Measurements from ENCODE around the gene FAM174C.
A peak's percentile ranks its signal among the peaks of the same experiment; 100 is the strongest.

Gene FAM174C

DNA sequence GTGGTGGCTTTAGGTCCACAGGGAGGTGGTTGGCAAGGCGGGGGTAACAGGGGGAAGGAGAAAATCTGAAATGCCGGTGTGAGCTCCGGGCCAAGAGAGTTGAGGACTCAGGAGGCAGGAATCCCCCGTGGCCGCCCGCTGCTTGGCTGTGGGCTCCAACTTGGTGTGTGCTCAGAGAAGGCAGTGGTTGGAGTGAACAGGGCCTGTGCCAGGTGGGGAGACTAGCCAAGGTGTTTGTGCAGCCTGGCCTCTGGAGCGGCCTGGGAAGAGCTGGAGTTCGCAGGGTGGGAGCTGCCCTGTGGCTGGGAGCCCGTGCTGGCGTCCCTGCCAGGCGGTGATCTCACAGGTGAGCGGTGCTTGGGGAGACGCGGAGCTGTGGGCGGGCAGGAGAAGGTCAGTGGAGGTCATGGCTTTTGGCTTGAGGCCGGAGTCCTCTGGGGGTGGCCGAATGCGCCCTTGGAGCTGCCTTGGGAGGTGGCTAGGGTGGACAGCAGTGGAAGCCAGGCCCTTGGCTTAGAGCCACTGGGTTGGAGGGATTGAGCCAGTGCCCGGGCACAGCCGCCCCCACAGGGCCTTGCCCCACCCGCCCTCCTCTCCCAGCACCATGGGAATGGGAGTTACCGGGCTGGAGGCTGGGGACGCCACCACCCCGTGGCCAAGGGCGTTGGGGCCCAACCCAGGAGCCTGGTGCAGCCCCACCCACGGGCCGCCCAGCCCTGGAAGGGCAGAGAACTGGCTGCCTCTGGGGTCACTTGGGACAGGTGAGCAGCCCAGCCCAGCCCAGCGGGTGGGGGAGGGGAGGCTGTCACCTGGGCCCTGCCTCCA is 13.3 kb upstream of the FAM174C start:
- peak; percentile 55 for DNase-seq (ENCODE audit: low read depth)

DNA sequence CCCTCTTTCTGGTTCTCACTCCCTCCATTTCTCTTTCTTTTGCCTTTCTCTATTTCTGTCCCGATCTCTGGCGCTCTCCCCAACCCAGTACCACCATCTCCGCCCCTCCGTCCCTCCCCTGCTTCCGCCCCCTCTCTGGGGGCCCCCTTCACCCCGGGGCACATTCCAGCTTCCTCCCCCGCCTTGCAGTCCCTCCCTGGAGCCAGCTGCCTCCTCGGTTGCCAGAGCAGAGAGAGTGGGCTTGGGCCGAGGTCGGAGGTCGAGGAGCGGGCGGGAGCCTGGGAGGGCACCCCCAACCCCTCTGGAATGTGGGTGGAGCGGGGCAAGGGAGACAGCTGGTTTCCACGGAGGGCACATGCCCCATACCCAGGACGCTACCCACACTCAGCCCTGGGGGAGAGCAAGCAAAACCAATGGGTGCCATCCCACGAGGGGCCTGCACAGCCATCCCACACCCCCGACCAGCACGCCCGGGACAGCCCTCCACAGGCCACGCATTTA is 12.7 kb upstream of the FAM174C start:
- peak; percentile 50 for DNase-seq (ENCODE audit: low read depth)

DNA sequence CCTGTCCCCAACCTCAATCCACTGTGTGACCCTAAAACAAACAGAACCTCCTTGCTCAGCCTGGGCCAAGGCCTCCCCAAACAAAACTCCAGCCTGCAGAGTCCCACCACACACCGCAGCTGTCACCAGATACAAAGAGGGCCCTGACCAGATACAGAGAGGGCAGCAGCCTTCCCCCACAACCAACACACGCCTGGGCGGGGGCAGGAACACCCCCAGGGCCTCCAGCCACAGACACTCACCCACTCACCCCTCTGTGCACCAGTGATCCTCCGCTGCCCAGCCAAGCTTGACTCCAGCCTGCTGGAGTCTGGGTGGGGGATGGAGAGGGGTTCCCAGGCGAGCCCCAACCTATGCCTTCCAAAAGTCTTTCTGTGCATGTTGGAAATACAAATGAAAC is 12.1 kb upstream of the FAM174C start:
- no peak for DNase-seq (ENCODE audit: low read depth)

DNA sequence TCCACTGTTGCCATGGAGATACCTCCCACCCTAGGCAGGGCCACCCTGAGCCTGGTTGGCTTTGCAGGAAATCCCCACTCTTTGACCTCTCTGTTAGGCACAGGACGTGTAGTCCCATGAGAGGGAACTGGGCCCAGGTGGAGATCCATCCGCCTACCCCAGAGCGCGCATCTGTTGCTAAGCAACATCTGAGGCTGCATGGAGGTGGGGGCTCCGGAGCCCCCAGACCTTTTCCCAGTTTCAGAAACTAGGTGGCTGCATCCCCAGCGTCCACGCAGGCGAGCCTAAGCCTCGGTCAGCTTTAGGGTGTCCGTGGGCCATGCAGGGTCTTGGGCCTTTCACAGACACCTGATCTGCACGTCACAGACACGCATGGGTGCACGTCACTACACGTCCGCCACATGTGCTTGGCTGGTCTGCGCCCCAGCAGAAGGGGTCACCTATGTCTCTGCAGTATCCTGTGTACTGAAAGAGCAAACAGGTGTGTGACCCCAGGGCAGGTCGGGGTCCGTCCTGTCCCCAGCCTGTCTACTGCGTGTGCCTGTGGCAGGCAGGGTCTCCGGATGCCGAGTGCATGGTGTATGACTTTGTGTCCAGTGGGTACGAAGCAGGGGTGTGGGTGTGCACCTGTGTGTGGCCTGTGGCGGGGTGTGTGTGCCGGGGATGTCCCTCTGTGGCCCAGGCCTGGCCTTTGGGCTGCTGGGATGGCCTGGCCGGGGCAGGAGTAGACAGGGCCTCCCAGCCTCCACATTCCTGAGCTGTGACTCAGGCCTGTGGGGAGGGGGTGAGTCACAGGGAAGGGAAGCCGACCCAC is 10.3 kb upstream of the FAM174C start:
- DNase-seq (ENCODE audit: low read depth): peak; percentile 87

DNA sequence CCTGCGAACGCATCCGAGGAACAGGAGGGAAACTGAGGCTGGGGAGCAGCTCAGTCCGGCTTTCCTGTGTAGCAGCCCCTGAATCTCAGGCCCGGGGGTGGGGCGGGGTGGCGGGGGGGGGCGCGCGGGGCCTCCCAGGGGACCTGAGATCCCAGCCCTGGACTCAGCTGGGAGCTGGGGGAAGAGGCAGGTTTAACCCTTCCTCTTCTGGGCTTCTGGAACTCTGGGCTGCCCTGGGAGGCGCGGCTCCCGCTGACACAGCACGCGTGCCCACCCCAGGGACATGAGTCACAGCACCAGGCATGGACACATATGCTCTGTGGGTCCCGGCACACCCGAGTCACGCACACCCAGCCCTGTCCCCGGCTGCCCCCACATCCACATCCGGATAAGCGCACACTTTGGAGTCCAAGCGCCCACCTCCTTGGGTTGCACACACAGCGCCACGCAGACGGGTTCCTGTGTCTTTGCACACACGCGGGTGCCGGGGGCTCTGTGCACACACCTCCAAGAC is 9.7 kb upstream of the FAM174C start:
- no peak for DNase-seq (ENCODE audit: low read depth)

DNA sequence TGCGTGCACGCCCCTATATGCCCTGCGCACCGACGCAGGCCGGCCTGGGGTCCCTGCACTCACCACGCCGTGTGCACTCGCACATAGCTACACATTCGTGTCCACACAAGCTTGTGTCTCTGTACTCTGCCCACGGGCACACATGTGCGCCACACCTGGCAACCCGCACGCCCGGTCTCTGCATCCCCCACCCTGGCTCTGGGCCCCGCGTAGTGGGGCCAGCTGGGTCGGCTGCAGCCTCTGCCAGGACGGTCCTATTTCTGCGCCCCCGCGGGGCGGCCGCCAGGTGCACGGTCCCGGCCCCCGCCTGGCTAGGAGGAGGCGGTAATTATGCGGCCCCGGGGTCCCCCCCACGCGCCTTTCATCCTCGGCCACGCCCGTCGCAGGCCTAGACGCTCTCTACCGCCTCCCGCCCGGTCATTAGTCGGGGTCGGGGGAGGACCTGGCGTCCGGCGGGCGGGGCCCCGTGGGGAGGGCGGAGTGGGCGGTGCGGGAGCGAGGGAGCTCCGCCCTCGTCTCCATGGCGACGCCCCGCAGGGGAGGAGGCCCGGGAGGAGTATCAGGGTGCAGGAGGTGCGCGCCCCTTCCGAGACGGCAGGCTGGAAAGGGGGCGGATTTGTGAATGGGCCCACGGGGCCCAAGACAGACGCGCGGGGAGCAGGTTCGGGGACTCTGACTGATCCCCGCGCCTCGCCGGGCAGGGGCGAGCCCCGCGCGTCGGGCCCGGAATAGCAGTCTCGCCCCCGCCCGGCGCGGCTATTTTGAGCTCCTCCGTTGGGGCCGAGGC is 9.0 kb upstream of the FAM174C start:
- DNase-seq (ENCODE audit: low read depth): peak; percentile 74

DNA sequence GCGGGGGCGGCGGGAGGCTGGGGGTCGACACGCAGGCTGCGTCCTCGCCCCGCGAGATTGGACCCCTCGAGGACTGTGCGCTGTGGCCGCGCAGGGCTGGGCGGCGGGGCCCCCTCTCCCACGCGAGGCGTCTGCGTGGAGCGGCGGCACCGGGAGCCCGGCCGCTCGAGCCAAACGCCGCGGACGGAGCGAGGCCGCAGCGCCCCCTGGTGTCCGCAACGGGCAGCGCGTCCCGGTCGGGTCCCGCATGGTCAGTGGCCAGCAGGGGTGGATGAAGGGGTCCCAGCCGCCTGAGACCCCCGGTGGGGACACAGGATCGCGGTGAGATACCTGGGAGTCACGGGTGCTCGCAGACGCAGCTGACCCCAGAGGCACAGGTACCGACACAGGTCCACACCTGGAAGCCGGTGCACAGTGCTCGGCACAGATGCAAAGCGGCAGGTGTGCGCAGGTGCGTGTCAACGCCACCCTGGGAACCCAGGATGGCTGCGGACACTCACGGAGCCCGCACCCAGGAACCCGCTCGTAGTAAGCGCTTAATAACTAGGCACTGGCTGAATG is 8.3 kb upstream of the FAM174C start:
- no peak for DNase-seq (ENCODE audit: low read depth)

DNA sequence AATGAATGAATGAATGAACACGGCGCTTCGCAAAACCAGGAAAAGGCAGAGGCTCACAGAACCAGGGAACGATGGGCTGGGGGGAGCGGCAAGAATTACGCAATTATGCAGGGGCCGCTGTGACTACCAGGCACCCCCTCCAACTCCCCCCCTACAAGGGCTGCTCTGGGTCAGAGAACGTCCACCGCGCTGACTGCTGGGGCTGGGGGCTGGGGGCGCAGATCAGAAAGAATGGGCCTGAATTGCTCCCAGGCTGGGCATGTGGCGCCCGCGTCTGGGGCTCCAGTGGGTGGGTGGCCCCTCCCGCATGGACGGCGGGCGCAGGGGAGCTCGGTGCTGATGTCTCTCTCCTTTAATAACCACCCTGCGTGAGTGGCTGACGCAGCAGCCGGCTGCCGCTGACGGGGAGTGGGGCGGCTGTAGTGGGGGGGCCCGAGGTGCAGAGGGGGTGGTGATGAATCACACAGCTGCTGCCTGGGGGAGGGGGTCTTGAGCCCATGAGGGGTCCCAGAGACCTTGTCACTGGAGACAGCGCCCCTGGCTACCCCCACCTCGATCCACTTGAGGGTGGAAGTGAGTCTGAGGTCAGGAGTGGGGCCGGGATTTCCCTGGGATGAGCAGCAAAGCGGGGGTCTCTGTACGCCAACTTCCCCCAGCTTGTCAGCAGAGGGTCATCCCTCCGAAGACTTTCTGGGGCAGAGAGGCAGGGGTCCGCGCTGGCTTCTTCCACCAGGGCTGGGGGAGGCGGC is 7.7 kb upstream of the FAM174C start:
- DNase-seq (ENCODE audit: low read depth): no peak

DNA sequence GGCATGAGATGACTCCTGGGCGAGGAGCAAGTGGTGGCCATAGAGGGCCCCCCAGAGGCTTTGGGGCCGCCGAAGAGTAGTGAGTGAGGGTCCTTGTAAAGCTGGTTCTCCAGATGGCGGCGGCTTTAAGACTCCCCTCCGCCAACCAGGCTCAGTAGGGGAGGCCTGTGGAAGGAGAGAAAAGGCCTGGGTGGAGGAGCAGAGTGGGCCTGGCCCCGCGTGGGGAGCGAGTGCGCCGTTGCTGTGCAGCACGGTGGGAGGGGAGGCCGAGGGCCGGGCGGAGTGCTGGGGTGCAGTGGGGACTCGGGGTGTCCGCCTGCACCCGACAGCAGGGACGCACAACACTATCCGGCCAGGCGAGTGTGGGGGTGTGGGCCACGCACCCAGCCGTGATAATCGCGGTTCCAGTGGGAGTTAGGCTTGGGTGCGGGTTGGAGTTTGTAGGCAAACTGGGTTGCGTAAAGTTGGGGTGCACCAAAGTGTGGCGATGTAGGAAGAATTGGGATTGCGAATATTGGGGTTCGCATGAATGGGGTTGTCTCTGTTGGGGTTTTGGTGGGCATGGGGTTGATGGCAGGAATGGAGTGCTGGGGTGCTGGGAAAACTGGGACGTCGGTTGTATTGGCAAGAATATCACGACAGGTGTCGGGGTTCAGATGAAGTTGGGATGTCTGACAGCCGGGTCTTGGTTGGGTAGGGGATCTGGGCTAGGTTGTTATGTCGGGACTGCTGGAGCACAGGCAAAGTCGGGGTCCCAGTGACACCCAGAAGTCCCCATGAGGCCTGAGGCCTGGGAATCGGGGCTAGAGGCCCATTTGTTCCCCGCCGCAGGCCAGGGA is 6.9 kb upstream of the FAM174C start:
- no peak for DNase-seq (ENCODE audit: low read depth)

DNA sequence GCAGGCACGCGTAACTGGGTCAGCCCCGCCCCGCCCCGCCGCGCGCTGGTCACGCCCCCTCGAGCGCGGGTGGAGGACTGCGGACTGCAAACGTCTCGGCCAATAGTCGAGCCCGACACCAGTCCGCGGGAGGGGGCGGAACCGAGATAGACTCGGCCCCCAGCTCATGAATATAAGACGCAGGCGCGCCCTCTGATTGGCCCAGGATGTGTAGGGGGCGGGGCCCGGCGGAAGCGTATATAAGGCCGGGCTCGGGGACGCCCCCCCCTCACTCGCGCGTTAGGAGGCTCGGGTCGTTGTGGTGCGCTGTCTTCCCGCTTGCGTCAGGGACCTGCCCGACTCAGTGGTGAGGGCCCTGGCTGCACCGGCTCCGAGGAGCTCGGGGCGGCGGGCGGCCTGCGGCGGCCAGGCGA is 6.3 kb upstream of the FAM174C start, which contains the start of gene CIRBP:
Gene CIRBP (plus strand): TSS at position 268 of the 413 bp plus-strand sequence. CDS start 1,602 bp downstream, outside the sequence.
- peak; percentile 97 for DNase-seq (ENCODE audit: low read depth)

DNA sequence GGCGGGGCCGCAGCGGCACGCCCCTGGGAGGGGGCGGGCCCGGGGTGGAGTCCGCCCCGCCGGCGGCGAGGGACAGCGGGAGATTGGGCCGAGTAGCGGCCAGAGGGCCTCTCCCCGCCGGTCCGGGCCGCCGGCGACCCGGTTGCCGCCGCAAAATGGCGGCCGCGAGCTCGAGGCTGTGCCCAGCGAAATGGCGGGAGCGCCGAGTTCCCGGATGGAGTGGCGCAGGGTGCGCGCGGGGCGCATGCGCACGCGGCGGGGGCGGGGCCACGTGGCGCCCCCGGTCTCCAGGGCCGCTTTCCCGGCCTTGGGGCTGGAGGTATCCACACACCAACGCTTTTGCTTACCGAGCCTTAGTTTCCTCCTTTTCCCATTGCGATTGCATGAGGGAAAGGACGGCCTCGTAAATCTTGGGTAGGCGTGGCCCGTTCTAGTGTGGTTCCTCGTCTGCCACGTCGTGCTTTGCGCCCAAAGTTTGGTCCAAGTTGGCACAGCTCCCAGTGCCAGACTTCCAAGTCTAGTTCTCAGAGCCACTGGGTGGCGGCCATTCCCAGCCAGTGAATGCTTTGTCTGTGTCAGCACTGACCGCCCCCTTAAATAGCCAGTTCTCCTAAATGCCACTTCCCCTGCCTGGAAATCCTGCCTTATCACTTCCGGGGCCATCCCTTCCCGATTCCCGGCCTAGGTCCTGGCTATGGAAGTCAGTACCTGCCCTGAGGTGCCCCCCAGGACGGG is 5.7 kb upstream of the FAM174C start:
- DNase-seq (ENCODE audit: low read depth): peak; percentile 73

DNA sequence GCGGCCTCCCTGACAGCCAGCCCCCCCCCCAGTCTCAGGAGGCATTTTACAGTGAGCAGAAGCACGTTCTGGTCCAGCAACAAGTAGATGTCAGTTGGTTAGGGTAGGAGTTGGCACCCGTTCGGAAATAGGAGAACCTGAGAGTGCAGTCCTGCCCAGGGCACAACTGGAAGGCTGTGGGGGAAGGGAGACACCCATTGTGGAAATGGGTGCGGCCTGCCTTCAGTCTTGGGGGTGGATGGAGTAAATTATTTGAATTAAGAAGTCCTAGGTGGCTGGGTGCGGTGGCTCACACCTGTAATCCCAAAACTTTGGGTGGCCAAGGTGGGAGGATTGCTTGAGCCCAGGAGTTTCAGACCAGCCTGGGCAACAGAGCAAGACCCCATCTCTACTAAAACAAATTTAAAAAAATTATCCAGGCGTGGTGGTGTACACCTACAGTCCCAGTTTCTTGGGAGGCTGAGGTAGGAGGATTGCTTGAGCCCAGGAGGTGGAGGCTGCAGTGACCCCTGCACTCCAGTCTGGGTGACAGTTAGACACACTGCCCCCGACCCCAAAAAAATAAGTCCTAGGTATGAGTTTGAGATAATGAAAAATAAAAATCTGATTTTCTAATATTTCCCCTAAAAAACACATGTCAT is 5.0 kb upstream of the FAM174C start:
- no peak for DNase-seq (ENCODE audit: low read depth)

DNA sequence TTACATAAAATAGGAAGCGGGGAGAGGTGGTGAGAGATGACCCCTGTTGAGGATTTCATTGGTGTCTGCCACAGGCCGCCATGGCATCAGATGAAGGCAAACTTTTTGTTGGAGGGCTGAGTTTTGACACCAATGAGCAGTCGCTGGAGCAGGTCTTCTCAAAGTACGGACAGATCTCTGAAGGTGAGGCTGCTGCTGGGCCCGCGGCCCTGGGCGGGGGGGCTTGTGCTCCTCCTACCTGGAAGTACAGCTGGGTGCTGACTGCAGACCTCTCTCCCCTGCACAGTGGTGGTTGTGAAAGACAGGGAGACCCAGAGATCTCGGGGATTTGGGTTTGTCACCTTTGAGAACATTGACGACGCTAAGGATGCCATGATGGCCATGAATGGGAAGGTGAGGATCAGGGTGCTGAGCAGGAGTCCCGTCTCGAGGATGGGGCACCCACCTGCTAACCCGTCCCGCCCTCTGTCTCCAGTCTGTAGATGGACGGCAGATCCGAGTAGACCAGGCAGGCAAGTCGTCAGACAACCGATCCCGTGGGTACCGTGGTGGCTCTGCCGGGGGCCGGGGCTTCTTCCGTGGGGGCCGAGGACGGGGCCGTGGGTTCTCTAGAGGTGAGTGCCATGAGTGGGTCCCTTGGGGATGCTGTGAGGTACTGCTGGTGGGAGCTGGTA is 4.3 kb upstream of the FAM174C start:
- DNase-seq (ENCODE audit: low read depth): no peak

DNA sequence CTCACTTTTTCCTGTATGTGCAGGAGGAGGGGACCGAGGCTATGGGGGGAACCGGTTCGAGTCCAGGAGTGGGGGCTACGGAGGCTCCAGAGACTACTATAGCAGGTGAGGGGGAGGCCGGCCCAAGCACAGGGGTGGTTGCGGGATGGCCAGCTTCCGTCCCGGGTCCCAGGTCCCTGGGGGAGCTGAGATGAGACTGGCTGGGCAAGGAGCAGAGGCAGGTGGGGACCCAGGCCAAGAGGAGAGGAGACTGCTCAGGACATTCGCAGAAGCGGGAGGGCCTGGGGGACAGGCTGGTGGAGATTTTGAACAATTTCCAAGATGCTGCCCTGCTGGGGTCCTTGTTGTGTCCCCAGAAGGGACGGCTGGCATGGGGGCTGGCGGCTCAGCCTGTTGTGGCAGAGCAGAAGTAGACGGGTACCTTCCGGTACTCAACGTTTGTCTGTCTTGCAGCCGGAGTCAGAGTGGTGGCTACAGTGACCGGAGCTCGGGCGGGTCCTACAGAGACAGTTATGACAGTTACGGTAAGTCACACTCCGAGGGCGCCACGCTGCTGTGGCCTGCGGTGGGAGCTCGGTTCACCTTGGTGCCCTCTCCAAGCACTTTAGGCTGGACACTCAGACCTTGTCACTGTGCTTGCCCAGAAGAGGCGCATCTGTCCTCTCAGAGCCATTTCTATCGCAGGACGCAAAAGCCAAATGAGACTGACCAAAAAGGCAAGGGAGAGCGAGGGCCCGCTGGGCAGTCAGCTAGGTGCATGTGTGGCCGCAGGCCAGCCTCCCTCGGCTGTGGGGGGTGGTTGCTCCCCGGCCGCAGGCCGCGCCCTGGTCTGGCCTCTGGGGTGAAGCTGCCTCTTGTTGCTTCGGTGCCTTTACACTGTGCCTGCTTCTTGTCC is 3.6 kb upstream of the FAM174C start:
- DNase-seq (ENCODE audit: low read depth): no peak

DNA sequence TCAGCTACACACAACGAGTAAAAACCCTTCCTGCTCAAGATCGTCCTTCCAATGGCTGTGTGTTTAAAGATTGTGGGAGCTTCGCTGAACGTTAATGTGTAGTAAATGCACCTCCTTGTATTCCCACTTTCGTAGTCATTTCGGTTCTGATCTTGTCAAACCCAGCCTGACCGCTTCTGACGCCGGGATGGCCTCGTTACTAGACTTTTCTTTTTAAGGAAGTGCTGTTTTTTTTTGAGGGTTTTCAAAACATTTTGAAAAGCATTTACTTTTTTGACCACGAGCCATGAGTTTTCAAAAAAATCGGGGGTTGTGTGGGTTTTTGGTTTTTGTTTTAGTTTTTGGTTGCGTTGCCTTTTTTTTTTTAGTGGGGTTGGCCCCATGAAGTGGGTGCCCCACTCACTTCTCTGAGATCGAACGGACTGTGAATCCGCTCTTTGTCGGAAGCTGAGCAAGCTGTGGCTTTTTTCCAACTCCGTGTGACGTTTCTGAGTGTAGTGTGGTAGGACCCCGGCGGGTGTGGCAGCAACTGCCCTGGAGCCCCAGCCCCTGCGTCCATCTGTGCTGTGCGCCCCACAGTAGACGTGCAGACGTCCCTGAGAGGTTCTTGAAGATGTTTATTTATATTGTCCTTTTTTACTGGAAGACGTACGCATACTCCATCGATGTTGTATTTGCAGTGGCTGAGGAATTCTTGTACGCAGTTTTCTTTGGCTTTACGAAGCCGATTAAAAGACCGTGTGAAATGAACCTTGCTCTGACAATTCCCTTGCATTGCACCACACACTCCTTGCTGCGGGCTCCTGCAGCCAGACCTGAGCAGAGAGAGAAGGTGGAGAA is 2.7 kb upstream of the FAM174C start:
- DNase-seq (ENCODE audit: low read depth): no peak

Measured in amniotic epithelial cell (primary cell).